Stimulated activated CD8-positive, alpha-beta memory T cell treated with anti-CD3 and anti-CD28 coated beads, Interleukin-12 subunit alpha, Interleukin-12 subunit beta, amount 100 ng/mL, for 1 hour (primary cell): ENCODE measurements around the gene ERF.
A peak's percentile ranks its signal among the peaks of the same experiment; 100 is the strongest.

Experiments
- DNase-seq: peaks from one replicate; pipeline ENCODE4 v3.0.0-alpha.2; 2020; ENCODE audit warnings: low read depth

ERF gene

DNA sequence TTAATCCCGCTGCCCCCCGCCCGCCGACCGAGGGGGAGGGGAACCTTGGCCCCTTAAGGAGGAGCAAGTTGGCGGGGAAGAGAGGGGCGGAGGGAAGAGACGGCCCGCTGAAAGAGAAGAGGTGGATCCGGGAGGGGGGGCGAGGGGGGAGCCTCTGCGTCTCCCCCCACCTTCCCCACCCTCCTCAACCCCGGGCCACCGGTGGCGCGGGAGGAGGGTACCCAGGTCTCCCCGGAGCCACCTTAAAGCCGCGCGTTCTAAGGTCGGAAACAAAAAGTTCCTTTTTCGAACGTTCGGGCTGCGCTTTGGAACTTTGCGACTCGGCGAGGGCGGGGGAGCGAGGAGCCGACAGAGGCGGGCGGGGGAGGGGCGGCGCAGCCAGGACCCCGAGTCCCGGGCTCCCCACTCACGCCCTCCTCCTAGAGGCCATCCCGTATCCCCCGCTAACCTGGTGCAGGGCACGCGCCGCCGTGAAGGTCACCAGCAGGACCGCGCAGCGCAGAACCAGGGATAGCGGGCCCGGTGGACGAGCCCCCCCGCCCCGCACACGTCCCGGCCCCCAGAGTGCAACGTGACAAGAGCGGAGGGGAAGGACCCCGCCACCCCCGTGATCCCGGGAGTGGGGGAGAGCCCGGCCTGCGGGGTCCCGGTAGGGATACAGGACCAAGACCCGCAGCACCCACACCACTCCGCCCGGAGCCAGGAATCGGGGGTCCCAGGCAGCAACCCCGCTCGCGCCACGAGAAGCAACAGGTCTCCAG is 659 bp downstream of the ERF start:
- peak; percentile 68 for DNase-seq

- DNase-seq = no peak
These were observed 1.5 kb downstream of the ERF start for GRCh38 chr19:42253245-42254088.

GRCh38 chr19:42252365-42253244 is 2.3 kb downstream of the ERF start:
- DNase-seq = no peak

- DNase-seq = no peak
These were observed 3.2 kb downstream of the ERF start for GRCh38 chr19:42251572-42252358.

GRCh38 chr19:42250666-42251531 is 4.0 kb downstream of the ERF start:
- DNase-seq = no peak

- DNase-seq = no peak
These were observed 4.7 kb downstream of the ERF start for GRCh38 chr19:42250183-42250665.

GRCh38 chr19:42249769-42250168 is 5.2 kb downstream of the ERF start:
- DNase-seq = no peak

DNA sequence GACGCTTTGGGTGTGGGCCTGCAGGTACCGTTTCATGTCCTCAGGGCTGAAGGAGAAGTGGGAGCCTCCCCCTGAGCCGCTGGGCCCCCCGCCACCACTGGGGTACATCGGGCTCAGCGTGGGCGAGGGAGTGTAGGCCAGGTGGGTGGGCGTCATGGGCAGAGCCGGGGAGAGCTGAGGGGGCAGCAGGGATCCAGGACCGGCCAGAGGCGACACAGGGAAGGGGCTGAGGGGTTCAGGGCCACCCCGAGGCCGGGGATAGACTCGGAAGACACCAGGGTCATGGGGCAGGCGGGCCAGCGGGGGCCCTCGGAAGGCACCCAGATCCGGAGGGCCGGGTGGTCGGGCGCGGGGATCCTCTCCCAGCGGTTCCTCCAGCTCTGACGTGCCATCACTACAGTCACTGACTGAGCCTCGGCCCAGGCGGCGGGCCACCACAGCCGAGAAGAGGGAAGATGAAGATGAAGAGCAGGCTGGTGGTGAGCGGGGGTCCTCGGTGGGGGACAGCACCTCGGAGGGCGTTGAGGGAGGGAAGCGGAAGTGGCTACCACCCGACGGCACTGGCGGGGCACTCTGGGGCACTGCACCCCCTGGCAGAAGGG is 5.7 kb downstream of the ERF start:
- DNase-seq = no peak

GRCh38 chr19:42248270-42249148 is 6.4 kb downstream of the ERF start:
- DNase-seq = no peak

GRCh38 chr19:42247640-42248199 is 7.2 kb downstream of the ERF start:
- DNase-seq = no peak

DNA sequence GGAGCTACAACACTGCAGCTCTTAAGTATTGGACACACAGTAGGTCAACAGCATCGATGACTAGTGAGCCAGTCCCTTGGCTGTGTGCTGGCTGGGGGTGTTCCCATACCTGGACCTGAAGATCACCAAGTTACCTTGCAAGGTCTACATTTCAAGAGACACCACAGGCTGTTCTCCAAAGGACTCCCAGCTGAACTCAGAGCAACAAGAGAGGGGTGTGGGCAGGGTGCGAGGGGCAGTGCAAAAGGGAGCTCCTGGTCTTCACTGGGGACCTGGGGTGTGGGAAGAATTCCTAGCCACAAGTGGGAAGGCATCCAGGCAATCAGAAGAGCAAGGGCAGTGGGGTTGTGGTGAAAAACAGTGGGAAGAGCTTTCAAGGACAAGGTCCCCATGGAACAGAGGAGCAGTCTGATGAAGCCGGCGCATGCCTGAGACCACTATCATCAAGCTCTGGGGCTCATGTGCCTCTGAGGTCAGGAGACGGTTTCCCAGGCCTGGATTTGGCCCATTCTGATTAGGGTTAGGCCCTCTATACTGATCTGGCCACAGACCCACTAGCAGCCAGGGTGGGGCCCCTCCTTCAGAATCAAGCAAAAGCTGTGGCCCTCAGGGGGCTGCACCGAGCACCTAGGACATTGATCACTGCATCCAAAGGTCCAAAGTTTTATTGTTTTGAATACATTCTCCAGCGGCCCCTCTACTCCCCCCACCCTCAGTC is 7.8 kb downstream of the ERF start:
- no peak for DNase-seq

GRCh38 chr19:42246143-42246921 is 8.6 kb downstream of the ERF start:
- no peak for DNase-seq

- DNase-seq = no peak
These were observed 9.7 kb downstream of the ERF start for GRCh38 chr19:42245231-42245630.

- DNase-seq = peak; percentile 82
These were observed 10.3 kb downstream of the ERF start for GRCh38 chr19:42244347-42245220.

- DNase-seq = peak; percentile 93
These were observed 12.2 kb downstream of the ERF start, which contains the start of gene GSK3A for GRCh38 chr19:42242512-42243409. Gene GSK3A (minus strand): TSS chr19:42242602. CDS start chr19:42242465, 137 bp downstream.
